ENCODE results near the gene NOCT. TPM values are rescaled to one million over a fixed set of nuclear protein-coding genes. Genes with fewer than 3 reads are reported as not detected.

NOCT gene
- polyA plus RNA-seq (2013, experiment 1 of 2), result 56.3 TPM
- polyA plus RNA-seq (2013, experiment 2 of 2), result 58.8 TPM

GRCh38 chr4:139015269-139015947 is at the start of gene NOCT:
NOCT (plus strand) TSS chr4:139015781; CDS start chr4:139015982, 201 bp downstream.
- Histone ChIP-seq H3K4ac (ENCODE audit: low read depth, low read length) (peak within 1 kb of the TSS; percentile 93), H2BK5ac (ENCODE audit: low read length) (peak within 1 kb of the TSS; percentile 38), H2BK15ac (replicated peaks; ENCODE audit: low read depth) (no peak within 1 kb of the TSS), H2BK120ac (ENCODE audit: low read depth, low read length) (peak within 1 kb of the TSS; percentile 92), H3K4me1 (ENCODE audit: control insufficient read depth, low read depth, low read length) (peaks cover 20% of the 10 kb centered on the region), H3K79me1 (ENCODE audit: low read length) (peaks cover 3% of the 10 kb centered on the region), H3K36me3 (ENCODE audit: control insufficient read depth, insufficient read depth, low read length) (peaks cover 2% of the 10 kb centered on the region), H3K4me2 (ENCODE audit: low read length) (peak within 1 kb of the TSS; percentile 72), H3K9ac (ENCODE audit: low read length) (peak within 1 kb of the TSS; percentile 81), H3K27me3 (ENCODE audit: insufficient read depth, low read length, poor library complexity) (no peaks in the 10 kb centered on the region), H3K79me2 (ENCODE audit: control insufficient read depth, insufficient read depth, low read length) (peaks cover 38% of the 10 kb centered on the region), H3K27ac (ENCODE audit: low read depth, low read length) (peak within 1 kb of the TSS; percentile 89), H2AK5ac (ENCODE audit: low read length) (no peak within 1 kb of the TSS), H4K5ac (ENCODE audit: low read length) (no peak within 1 kb of the TSS), H3K23ac (ENCODE audit: low read length) (no peak within 1 kb of the TSS), H4K8ac (ENCODE audit: low read depth, low read length) (no peak within 1 kb of the TSS), H3K56ac (ENCODE audit: low read length) (peak within 1 kb of the TSS; percentile 86), H3K18ac (ENCODE audit: low read length) (peak within 1 kb of the TSS; percentile 99), H3K4me3 (ENCODE audit: low read length) (peak within 1 kb of the TSS; percentile 77)
- WGBS (ENCODE audit: extremely low coverage, insufficient coverage, low lambda C conversion rate), result no CpG with 5 or more reads among the region's 62 CpGs
- DNase-seq, result peak; percentile 97

- no peak overlapping the region for H3K18ac ChIP-seq (ENCODE audit: low read length)
- no peak overlapping the region for H3K9ac ChIP-seq (ENCODE audit: low read length)
- DNase-seq, result no peak
- no peak overlapping the region for H2BK15ac ChIP-seq (replicated peaks; ENCODE audit: low read depth)
- no peaks in the 10 kb centered on the region for H3K79me2 ChIP-seq (ENCODE audit: control insufficient read depth, insufficient read depth, low read length)
- no peak overlapping the region for H2BK5ac ChIP-seq (ENCODE audit: low read length)
- H3K4ac ChIP-seq (ENCODE audit: low read depth, low read length), result no peak overlapping the region
- no peak overlapping the region for H3K56ac ChIP-seq (ENCODE audit: low read length)
- no peak overlapping the region for H3K23ac ChIP-seq (ENCODE audit: low read length)
- H4K5ac ChIP-seq (ENCODE audit: low read length), result no peak overlapping the region
- whole genome bisulfite sequencing (ENCODE audit: extremely low coverage, insufficient coverage, low lambda C conversion rate), result no CpG with 5 or more reads among the region's 3 CpGs
- H3K36me3 ChIP-seq (ENCODE audit: control insufficient read depth, insufficient read depth, low read length), result no peaks in the 10 kb centered on the region
- no peak overlapping the region for H2BK120ac ChIP-seq (ENCODE audit: low read depth, low read length)
- H3K4me2 ChIP-seq (ENCODE audit: low read length), result no peak overlapping the region
- no peaks in the 10 kb centered on the region for H3K79me1 ChIP-seq (ENCODE audit: low read length)
- no peaks in the 10 kb centered on the region for H3K4me1 ChIP-seq (ENCODE audit: control insufficient read depth, low read depth, low read length)
- H4K8ac ChIP-seq (ENCODE audit: low read depth, low read length), result no peak overlapping the region
- no peak overlapping the region for H3K4me3 ChIP-seq (ENCODE audit: low read length)
- no peak overlapping the region for H2AK5ac ChIP-seq (ENCODE audit: low read length)
- no peak overlapping the region for H3K27ac ChIP-seq (ENCODE audit: low read depth, low read length)
- no peaks in the 10 kb centered on the region for H3K27me3 ChIP-seq (ENCODE audit: insufficient read depth, low read length, poor library complexity)
Measured at GRCh38 chr4:138967313-138967712, 48.3 kb upstream of the NOCT start.

- no peaks in the 10 kb centered on the region for H3K79me1 ChIP-seq (ENCODE audit: low read length)
- no peak overlapping the region for H3K4me3 ChIP-seq (ENCODE audit: low read length)
- H3K9ac ChIP-seq (ENCODE audit: low read length), result peak overlapping the region; percentile 41
- peaks cover 13% of the 10 kb centered on the region for H3K4me1 ChIP-seq (ENCODE audit: control insufficient read depth, low read depth, low read length)
- H3K27ac ChIP-seq (ENCODE audit: low read depth, low read length), result peak overlapping the region; percentile 37
- H3K23ac ChIP-seq (ENCODE audit: low read length), result no peak overlapping the region
- H2BK15ac ChIP-seq (replicated peaks; ENCODE audit: low read depth), result no peak overlapping the region
- WGBS (ENCODE audit: extremely low coverage, insufficient coverage, low lambda C conversion rate), result no CpG with 5 or more reads among the region's 9 CpGs
- H3K79me2 ChIP-seq (ENCODE audit: control insufficient read depth, insufficient read depth, low read length), result no peaks in the 10 kb centered on the region
- H4K8ac ChIP-seq (ENCODE audit: low read depth, low read length), result no peak overlapping the region
- H2AK5ac ChIP-seq (ENCODE audit: low read length), result peak overlapping the region; percentile 76
- H3K4me2 ChIP-seq (ENCODE audit: low read length), result peak overlapping the region; percentile 71
- no peak overlapping the region for H3K4ac ChIP-seq (ENCODE audit: low read depth, low read length)
- peak overlapping the region; percentile 88 for H2BK5ac ChIP-seq (ENCODE audit: low read length)
- DNase-seq, result peak; percentile 86
- no peaks in the 10 kb centered on the region for H3K27me3 ChIP-seq (ENCODE audit: insufficient read depth, low read length, poor library complexity)
- peak overlapping the region; percentile 65 for H3K56ac ChIP-seq (ENCODE audit: low read length)
- H4K5ac ChIP-seq (ENCODE audit: low read length), result no peak overlapping the region
- H3K18ac ChIP-seq (ENCODE audit: low read length), result peak overlapping the region; percentile 69
- no peak overlapping the region for H2BK120ac ChIP-seq (ENCODE audit: low read depth, low read length)
- H3K36me3 ChIP-seq (ENCODE audit: control insufficient read depth, insufficient read depth, low read length), result no peaks in the 10 kb centered on the region
Measured at GRCh38 chr4:138972956-138973801, 42.4 kb upstream of the NOCT start.

- Histone ChIP-seq H4K8ac (ENCODE audit: low read depth, low read length) (no peak overlapping the region), H2AK5ac (ENCODE audit: low read length) (no peak overlapping the region), H3K4me3 (ENCODE audit: low read length) (no peak overlapping the region), H3K9ac (ENCODE audit: low read length) (no peak overlapping the region), H3K18ac (ENCODE audit: low read length) (peak overlapping the region; percentile 65), H3K27me3 (ENCODE audit: insufficient read depth, low read length, poor library complexity) (no peaks in the 10 kb centered on the region), H3K36me3 (ENCODE audit: control insufficient read depth, insufficient read depth, low read length) (no peaks in the 10 kb centered on the region), H3K23ac (ENCODE audit: low read length) (no peak overlapping the region), H2BK5ac (ENCODE audit: low read length) (no peak overlapping the region), H2BK15ac (replicated peaks; ENCODE audit: low read depth) (no peak overlapping the region), H3K4me1 (ENCODE audit: control insufficient read depth, low read depth, low read length) (peaks cover 16% of the 10 kb centered on the region), H3K56ac (ENCODE audit: low read length) (no peak overlapping the region), H3K27ac (ENCODE audit: low read depth, low read length) (no peak overlapping the region), H4K5ac (ENCODE audit: low read length) (no peak overlapping the region), H3K79me1 (ENCODE audit: low read length) (no peaks in the 10 kb centered on the region), H3K4me2 (ENCODE audit: low read length) (no peak overlapping the region), H3K79me2 (ENCODE audit: control insufficient read depth, insufficient read depth, low read length) (no peaks in the 10 kb centered on the region), H2BK120ac (ENCODE audit: low read depth, low read length) (no peak overlapping the region), H3K4ac (ENCODE audit: low read depth, low read length) (no peak overlapping the region)
- peak; percentile 78 for DNase-seq
- WGBS (ENCODE audit: extremely low coverage, insufficient coverage, low lambda C conversion rate), result no CpG with 5 or more reads among the region's 4 CpGs
Measured at GRCh38 chr4:138975225-138975624, 40.4 kb upstream of the NOCT start.

GRCh38 chr4:138976526-138976925 is 39.1 kb upstream of the NOCT start:
- Histone ChIP-seq H3K79me2 (ENCODE audit: control insufficient read depth, insufficient read depth, low read length) (no peaks in the 10 kb centered on the region), H2BK15ac (replicated peaks; ENCODE audit: low read depth) (peak overlapping the region; percentile 23), H3K4me3 (ENCODE audit: low read length) (no peak overlapping the region), H3K23ac (ENCODE audit: low read length) (no peak overlapping the region), H2BK120ac (ENCODE audit: low read depth, low read length) (no peak overlapping the region), H3K56ac (ENCODE audit: low read length) (no peak overlapping the region), H3K27me3 (ENCODE audit: insufficient read depth, low read length, poor library complexity) (no peaks in the 10 kb centered on the region), H3K9ac (ENCODE audit: low read length) (no peak overlapping the region), H3K27ac (ENCODE audit: low read depth, low read length) (no peak overlapping the region), H3K79me1 (ENCODE audit: low read length) (no peaks in the 10 kb centered on the region), H3K4me1 (ENCODE audit: control insufficient read depth, low read depth, low read length) (peaks cover 16% of the 10 kb centered on the region), H3K18ac (ENCODE audit: low read length) (no peak overlapping the region), H2BK5ac (ENCODE audit: low read length) (no peak overlapping the region), H2AK5ac (ENCODE audit: low read length) (no peak overlapping the region), H4K8ac (ENCODE audit: low read depth, low read length) (no peak overlapping the region), H3K4ac (ENCODE audit: low read depth, low read length) (no peak overlapping the region), H3K4me2 (ENCODE audit: low read length) (no peak overlapping the region), H4K5ac (ENCODE audit: low read length) (no peak overlapping the region), H3K36me3 (ENCODE audit: control insufficient read depth, insufficient read depth, low read length) (no peaks in the 10 kb centered on the region)
- DNase-seq, result no peak
